ENCODE results near the gene LANCL2.

LANCL2 gene

GRCh38 chr7:55336540-55336939, 28.6 kb upstream of the LANCL2 start:
- DNase-seq (ENCODE audit: low read depth) = no peak
- no peak overlapping the region for H3K4me3 ChIP-seq (ENCODE audit: low read depth, low read length)
- no peak for TF ChIP-seq CTCF (IDR thresholded peaks at IDR 0.05; ENCODE audit: control insufficient read depth, extremely low read depth, insufficient read depth)

GRCh38 chr7:55339033-55340000, 25.8 kb upstream of the LANCL2 start:
- DNase-seq (ENCODE audit: low read depth) = no peak
- no peak for TF ChIP-seq CTCF (IDR thresholded peaks at IDR 0.05; ENCODE audit: control insufficient read depth, extremely low read depth, insufficient read depth)
- H3K4me3 ChIP-seq (ENCODE audit: low read depth, low read length) = no peak overlapping the region

- TF ChIP-seq CTCF (IDR thresholded peaks at IDR 0.05; ENCODE audit: control insufficient read depth, extremely low read depth, insufficient read depth) = no peak
- no peak for DNase-seq (ENCODE audit: low read depth)
- no peak overlapping the region for H3K4me3 ChIP-seq (ENCODE audit: low read depth, low read length)
These were observed 22.8 kb upstream of the LANCL2 start for GRCh38 chr7:55342216-55342871.

- DNase-seq (ENCODE audit: low read depth) = no peak
- TF ChIP-seq CTCF (IDR thresholded peaks at IDR 0.05; ENCODE audit: control insufficient read depth, extremely low read depth, insufficient read depth) = no peak
- no peak overlapping the region for H3K4me3 ChIP-seq (ENCODE audit: low read depth, low read length)
These were observed 21.9 kb upstream of the LANCL2 start for GRCh38 chr7:55343002-55343781.

- H3K4me3 ChIP-seq (ENCODE audit: low read depth, low read length) = no peak overlapping the region
- DNase-seq (ENCODE audit: low read depth) = no peak
- TF ChIP-seq CTCF (IDR thresholded peaks at IDR 0.05; ENCODE audit: control insufficient read depth, extremely low read depth, insufficient read depth) = no peak
These were observed 21.1 kb upstream of the LANCL2 start for GRCh38 chr7:55343860-55344606.

GRCh38 chr7:55344840-55345239, 20.3 kb upstream of the LANCL2 start:
- H3K4me3 ChIP-seq (ENCODE audit: low read depth, low read length) = no peak overlapping the region
- TF ChIP-seq CTCF (IDR thresholded peaks at IDR 0.05; ENCODE audit: control insufficient read depth, extremely low read depth, insufficient read depth) = no peak
- no peak for DNase-seq (ENCODE audit: low read depth)
